ENCODE data around the gene NDRG3.

DNA sequence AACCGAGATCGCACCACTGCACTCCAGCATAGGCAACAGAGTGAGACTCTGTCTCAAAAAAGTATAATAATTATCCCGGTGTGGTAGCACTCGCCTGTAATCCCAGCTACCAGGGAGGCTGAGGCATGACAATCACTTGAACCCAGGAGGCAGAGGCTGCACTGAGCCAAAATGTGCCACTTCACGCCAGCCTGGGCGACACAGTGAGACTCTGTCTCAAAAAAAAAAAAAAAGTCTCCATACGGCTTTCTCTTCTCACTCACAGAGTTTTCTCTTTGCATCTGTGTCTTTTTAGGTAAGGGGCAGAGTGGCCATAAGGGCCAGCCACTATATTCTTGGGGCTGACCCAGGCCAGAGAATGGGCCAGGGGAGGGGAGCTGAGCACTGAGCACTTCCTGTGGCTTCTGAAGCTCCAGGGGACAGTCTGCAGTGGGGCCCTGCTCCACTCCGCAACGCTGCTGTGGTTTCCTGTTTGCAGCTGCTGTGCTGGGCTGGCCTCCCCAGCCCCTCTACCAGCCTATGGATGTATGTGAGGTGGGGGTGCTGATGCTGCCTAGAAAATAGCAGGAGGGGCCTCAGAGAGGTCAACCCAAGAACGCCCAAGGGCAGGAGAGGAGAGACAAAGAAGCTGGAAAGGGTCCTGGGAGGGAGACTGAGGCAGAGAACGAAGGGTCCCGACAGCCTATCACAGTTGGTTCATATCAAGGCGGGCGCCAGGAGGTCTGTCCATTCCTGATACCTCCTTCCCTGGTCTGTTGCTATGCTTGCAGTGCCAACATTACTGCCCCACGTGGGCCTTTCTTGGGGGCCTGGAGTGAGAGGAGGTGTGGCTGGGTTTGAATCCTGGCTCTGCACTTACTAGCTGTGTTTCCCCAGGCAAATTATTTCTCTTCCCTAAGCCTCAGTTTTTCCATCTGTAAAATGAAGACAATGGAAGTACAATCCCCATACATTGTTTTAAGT lies 115.9 kb downstream of the NDRG3 start:
- no peak for TF ChIP-seq CTCF (IDR thresholded peaks at IDR 0.05; ENCODE audit: low read depth, low read length, missing input control)
- no peak for TF ChIP-seq TAF1 (conservative IDR thresholded peaks at IDR 0.05)
- TF ChIP-seq, protein P1, sequence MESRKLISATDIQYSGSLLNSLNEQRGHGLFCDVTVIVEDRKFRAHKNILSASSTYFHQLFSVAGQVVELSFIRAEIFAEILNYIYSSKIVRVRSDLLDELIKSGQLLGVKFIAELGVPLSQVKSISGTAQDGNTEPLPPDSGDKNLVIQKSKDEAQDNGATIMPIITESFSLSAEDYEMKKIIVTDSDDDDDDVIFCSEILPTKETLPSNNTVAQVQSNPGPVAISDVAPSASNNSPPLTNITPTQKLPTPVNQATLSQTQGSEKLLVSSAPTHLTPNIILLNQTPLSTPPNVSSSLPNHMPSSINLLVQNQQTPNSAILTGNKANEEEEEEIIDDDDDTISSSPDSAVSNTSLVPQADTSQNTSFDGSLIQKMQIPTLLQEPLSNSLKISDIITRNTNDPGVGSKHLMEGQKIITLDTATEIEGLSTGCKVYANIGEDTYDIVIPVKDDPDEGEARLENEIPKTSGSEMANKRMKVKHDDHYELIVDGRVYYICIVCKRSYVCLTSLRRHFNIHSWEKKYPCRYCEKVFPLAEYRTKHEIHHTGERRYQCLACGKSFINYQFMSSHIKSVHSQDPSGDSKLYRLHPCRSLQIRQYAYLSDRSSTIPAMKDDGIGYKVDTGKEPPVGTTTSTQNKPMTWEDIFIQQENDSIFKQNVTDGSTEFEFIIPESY (IDR thresholded peaks at IDR 0.05): no peak
- TF ChIP-seq REST (IDR thresholded peaks at IDR 0.05): no peak
- no peak for TF ChIP-seq FOXA1 (IDR thresholded peaks at IDR 0.05)
- TF ChIP-seq YY1 (IDR thresholded peaks at IDR 0.05): no peak
- no peak for TF ChIP-seq JUND (IDR thresholded peaks at IDR 0.05)
- no peak for TF ChIP-seq GABPA (IDR thresholded peaks at IDR 0.05 in 1 of 2, conservative IDR thresholded peaks at IDR 0.05 in 1 of 2)
- no peak for TF ChIP-seq SP1 (IDR thresholded peaks at IDR 0.05)
- TF ChIP-seq RAD21 (IDR thresholded peaks at IDR 0.05): no peak
- no peak for TF ChIP-seq EGR1 (IDR thresholded peaks at IDR 0.05; ENCODE audit: low read depth in 2 of 2)
- no peak for TF ChIP-seq HNF4A (conservative IDR thresholded peaks at IDR 0.05)
- no peak for TF ChIP-seq RXRA (IDR thresholded peaks at IDR 0.05)

Data from liver (tissue), 3 donors.